Islet of Langerhans (tissue), 1 donor: Measurements from ENCODE around the gene ATF7.
A peak's percentile ranks its signal among the peaks of the same experiment; 100 is the strongest.
"Not testable (repeated sequence)": the region's sequence is repeated elsewhere in the genome, so short reads cannot be mapped to it uniquely, and the experiment has no call there.

Source experiments
- FAIRE-seq: peaks from one replicate; lab custom pipeline; 2011; peaks lifted over from hg19 to GRCh38; lab: Jason Lieb, UNC

Gene ATF7

DNA sequence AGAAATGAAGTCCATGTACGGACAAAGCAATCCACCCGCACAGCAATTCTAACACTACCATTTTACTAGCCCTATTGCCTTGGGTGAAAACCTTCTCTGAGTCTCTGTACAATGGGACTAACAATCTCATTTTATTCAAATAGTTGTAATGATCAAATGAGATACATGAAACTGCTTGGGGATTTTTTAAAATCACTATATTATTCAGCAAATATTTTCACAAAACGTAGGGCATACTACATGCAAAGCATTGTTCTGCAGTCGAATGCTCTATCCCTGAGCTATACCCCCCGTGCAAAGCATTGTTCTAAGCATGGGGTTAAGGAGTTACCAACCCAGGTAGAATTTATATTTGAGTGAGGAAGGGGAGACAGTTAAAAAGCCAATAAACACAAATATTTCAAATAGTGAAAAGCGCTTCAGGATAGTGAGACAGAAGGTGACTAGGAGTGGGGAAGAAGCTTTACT is 554 bp upstream of the ATF7 start:
- no peak for FAIRE-seq

DNA sequence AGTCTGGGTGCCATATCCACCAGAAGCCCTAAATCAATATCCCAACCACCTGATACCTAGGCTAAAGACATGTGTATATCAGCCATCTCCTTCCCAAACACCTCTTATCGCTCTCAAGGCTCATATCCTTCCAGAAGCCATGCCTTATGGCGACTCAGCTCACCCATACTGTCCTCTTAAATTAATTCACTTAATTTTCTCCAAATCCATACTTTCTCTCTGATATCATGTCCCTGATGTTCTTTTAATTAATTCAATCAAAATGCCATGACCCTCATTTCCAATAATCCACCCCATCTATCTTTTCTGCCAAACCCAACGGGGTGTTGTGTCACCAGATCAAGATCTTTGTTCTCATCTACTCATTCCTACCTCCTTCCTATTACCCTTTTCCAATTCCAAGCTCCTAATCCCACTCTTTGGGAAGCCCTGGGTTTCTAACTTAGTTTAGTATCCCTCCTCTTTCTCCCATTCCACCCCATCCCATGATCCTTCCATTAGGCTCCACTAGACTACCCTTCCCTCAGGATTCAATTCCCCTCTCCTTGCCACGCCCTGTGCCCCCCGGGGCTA is 723 bp downstream of the ATF7 start:
- FAIRE-seq: no peak

DNA sequence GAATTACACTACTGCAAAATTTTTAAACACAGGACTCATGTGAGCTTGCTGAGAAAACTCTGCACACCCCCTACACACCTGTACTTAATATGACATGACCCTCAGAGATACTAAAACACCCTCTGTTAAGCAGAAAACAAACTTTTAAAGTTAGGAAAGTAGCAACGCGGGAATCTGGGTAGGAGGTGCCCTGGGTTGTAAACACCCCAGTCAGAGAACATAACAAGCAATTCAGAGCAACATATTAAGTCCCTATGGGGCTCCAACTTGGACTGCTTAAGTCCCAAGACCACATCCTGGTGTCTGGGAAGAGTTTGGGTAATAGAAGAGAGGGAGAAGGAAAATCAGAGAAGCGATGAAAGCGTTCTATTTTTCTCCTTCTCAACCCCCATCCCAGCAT is 1.2 kb downstream of the ATF7 start:
- no peak for FAIRE-seq

DNA sequence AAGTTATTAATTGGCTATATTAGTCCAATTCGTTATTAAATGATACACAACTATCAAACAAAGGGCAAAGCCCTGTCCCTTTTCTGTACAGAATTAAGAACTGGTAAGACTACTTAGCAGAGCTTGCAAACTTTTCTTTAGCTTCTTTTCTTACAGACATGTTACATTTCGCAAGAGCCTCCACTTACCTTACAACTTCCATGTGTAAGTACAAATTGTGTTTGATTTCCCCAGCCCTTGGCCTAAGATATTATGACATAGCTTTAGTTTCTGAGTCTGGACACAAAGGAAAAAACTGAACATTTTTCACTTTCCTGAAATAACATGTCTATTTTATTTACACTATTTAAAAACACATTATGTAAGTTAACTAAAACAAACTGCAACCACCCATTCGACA is 1.7 kb downstream of the ATF7 start:
- no peak for FAIRE-seq

DNA sequence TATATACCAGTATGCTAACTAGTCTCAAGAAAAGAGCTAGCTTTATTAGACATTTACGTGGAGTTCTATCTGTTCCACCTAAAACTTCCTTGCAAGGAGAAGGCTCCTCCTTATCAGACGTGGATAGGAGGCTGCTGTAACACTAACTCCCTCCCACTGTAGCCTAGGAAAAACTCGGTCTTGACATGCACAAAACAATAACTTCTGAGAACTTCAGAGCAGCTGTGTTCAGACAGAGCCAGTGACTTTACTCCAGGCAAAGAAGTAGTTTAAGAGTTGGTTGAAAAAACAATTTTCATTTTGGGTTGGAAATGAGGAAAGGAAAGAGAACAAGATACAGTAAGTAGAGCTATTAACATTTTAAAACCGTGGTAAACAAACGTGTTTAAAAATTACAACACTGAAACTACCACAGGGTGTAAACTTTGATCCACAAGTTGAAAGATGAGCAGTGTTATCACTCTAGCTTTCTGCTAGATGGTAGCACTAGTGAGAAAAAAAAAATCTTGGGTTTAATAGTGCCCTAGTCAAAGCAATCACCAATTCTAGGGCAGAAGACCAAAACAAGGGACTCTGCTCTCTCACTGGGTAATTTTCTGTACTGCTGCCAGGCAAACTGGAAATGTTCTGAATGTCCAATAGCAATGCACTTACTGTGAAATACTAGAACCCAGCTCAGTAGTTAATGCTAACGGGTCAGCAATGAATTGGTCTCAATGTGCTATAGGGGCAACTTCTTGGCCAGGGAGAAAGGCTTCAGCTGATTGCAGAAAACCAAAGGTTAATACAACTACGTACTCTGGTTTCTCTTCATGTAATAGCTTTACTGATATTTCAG is 2.4 kb downstream of the ATF7 start:
- FAIRE-seq: no peak

DNA sequence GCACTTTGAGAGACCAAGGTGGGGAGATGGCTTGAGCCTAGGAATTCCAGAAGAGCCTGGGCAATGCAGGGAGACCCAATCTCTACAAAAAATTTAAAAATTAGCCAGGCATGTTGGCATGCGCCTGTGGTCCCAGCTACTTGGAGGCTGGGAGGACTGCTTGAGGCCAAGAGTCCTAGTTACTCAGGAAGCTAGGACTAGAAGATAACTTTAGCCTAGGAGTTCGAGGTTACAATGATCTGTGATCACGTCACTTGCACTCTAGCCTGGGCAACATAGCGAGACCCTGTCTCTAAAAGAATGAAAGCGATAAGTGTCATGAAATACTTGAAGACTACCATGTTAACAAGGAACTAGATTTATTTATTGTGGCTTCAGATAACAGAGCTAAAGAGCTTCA is 3.5 kb downstream of the ATF7 start:
- no peak for FAIRE-seq

DNA sequence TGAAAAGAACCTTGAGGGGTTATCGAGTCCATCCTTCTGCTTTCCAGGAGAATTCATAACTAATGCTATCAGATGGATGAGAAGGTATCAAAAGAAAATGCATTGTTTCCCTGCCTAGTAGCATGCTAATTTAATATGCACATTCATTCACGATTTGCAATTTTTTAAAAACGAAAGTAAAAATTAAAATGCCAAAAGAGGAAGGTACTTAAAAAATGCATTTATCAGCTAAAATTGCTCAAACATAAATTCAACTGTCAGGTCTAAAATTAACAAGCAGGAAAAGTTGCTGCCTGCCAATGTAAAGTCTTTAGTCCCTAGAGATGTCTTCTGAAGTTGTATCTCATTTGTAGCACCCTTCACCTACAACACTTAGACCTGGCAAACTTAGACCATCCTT is 7.9 kb downstream of the ATF7 start:
- FAIRE-seq: no peak

DNA sequence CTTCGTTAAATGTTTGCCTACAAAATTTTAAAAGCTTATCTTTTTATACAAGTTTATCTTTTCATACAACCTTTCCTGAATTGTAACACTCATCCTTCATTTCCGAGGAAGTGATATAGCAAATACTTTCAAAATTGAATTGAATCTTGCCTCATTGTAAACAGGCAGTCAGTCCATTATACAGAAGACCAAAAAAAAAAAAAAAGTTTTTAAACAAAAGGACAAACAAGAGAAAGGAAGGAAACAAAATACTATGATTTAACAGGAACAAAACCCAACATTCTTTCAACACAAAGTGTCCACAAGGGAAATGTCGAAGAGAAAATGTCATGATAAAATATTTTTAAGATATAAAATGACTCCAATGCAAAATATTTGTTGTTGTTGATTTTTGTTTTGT is 8.5 kb downstream of the ATF7 start:
- no peak for FAIRE-seq

DNA sequence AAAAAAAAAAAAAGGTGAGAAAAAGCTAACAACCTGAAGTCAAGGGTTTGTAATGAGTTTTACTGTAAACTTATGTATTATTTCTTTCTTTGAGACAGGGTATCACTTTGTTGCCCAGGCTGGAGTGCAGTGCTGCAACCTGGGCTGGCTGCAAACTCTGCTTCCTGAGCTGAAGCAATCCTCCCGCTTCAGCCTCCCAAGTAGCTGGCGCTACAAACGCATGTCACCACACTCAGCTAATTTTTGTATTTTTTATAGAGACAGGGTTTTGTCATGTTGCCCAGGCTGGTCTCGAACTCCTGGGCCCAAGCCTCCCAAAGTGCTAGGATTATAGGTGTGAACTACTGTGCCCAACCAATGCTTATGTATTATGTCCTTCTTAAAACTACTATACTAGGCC is 9.2 kb downstream of the ATF7 start:
- FAIRE-seq: no peak

DNA sequence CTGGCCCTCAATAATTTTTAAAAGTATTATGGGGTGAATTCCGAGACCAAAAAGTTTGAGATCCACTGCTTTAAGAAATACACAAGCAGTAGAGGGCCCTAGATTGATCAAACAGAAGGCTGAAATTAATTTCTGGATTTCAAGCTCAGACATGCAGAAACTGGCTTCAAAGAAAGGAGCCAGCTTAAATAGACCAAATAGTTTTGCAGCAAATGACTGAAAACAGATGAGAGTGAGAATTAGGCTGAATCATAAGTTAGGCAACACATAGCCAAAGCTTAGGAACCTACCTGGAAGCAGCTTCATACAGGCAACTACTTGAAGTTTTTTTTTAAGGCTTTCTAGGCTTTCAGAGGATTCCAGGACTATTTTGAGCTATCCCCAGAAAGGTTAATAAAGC is 12.4 kb downstream of the ATF7 start:
- FAIRE-seq: no peak

DNA sequence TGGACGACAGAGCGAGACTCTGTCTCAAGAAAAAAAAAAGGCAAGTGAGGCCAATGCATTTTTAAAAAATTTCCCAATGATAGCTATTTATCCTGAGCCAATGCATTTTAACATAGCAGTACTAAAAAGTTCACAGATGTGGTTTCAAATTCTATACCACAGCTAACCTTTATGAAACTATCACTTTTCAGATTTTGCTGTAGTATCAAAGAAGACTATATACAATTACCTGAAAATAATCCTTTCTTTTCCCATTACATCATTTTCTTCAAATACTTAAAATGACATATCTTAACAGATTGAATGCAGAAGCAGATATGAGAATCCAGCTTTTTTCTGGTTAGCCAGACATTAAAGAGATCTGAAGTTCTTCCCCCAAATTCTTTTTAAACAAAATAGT is 13.2 kb downstream of the ATF7 start:
- FAIRE-seq: no peak

DNA sequence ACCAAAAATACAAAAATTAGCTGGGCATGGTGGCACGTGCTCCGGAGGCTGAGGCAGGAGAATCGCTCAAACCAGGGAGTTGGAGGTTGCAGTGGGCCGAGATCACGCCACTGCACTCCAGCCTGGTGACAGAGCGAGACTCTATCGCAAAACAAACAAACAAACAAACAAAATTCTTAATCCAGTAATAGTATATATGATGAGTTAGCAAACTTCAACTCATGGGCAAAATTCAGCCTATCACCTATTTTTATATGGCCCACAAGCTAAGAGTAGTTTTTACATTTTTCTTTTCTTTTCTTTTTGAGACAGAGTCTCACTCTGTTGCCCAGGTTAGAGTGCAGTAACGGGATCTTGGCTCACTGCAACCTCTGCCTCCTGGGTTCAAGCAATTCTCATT is 14.9 kb downstream of the ATF7 start:
- FAIRE-seq: no peak

DNA sequence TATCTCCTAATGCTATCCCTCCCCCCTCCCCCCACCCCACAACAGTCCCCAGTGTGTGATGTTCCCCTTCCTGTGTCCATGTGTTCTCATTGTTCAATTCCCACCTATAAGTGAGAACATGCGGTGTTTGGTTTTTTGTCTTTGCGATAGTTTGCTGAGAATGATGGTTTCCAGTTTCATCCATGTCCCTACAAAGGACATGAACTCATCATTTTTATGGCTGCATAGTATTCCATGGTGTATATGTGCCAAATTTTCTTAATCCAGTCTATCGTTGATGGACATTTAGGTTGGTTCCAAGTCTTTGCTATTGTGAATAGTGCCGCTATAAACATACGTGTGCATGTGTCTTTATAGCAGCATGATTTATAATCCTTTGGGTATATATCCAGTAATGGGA is 19.5 kb downstream of the ATF7 start:
- FAIRE-seq: not testable (repeated sequence)

DNA sequence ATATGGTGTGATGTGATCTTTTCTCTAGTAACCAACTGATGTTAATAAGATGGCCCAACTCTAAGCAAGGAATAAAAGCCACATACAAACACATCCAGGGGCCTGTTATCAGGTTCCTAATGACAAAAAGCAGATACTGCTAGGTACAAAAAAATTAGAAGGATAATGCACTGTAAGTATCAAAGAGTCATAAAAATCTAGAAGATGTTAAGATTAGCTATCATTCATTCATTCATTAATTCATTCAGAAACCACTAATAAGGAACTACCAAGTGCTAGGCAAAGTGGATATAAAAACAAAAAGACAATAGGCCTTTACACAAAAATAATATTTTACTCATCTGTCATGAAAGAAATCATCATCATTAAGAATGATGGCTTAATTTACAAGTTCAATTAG is 21.6 kb downstream of the ATF7 start:
- FAIRE-seq: no peak

DNA sequence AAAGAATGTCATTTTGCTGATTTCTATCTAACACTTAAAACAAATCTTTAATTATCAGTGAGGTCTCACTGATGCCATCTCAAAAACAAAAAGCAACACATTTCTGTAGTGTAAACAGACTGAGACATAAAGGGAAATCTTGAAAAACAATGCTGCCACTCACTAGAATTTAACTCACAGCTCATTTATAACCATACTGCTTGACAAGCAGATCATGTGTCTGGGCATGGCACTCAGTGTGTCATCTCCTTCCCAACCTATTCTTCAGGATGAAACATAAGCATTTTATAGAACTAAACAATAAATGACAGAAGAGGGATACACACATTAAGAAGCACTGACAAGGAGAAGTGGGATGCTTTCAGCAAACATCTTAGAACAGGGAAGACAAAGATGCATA is 22.4 kb downstream of the ATF7 start:
- FAIRE-seq: peak; percentile 33

DNA sequence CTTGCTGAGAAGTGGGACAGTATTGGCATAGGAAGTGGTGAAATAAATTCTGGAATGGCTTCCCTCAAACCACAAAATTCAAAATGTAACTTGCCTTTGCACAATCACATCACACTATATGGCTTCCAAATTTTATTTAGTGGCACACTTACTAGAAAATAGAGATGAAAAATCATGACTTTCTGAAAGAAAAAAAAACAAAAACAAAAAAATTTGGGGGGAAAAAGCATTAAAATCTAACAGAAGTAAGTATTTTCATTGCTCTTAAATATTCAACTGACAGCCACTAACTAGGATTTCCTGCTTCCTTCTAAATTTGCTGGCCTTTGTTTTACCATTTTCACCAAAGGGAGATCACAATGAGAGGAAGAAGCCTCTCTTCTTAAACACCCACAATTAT is 23.0 kb downstream of the ATF7 start:
- no peak for FAIRE-seq

DNA sequence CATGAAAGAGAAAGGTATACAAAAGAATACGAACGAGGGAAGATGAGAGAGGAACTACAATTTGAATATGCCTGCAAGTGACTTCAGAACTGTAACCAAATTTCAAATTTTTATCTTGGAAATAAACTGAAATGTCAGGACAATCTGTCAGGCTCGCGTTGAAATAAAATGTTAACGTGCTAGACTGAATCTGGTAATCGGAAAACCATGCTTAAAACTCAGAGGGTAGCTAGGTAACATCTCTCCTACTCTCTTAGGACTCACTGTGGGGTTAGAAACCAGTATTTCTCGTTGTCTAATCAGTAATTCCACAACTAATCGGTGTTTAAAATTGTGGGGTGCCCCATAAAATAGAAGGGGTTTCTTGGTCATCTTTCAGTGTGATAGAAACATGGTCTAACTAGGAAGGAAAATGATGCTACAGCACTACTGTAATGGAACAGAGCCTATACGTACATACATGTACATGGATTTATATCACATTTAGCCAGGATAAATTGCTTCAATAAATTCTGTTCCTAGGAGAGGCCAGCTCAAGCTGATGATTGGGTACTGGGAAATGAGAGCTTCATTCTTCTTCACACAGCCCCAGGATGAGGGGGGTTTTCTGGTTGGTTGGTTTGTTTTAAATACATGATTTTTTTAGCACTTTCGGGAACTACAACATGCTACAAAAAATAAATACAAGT is 23.9 kb downstream of the ATF7 start:
- FAIRE-seq: no peak

DNA sequence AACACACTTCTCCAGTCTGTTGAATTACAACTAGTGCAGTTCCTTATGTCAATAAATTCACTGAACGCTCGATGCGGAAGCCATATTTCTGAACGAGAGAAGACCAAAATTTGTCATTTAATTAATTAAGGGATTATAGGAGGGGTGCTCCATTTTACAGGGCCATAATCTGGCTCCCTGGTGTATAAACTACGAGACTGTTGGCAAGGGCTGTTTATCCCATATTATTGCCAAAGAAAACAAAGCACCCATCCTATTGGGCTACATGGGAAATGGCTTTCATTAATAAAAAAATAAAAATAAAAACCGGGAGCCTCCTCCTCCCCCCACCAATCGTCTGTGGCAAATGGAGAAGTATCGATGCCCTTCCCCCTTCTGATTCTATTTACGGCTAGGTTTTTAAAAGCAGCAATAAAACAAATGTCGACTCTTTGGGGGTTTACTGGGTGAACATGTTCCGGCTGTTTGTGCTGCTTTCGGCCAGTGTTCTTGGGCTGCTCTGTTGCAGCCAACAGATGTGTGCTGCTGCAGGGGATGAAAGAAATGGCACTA is 24.8 kb downstream of the ATF7 start:
- peak; percentile 82 for FAIRE-seq

DNA sequence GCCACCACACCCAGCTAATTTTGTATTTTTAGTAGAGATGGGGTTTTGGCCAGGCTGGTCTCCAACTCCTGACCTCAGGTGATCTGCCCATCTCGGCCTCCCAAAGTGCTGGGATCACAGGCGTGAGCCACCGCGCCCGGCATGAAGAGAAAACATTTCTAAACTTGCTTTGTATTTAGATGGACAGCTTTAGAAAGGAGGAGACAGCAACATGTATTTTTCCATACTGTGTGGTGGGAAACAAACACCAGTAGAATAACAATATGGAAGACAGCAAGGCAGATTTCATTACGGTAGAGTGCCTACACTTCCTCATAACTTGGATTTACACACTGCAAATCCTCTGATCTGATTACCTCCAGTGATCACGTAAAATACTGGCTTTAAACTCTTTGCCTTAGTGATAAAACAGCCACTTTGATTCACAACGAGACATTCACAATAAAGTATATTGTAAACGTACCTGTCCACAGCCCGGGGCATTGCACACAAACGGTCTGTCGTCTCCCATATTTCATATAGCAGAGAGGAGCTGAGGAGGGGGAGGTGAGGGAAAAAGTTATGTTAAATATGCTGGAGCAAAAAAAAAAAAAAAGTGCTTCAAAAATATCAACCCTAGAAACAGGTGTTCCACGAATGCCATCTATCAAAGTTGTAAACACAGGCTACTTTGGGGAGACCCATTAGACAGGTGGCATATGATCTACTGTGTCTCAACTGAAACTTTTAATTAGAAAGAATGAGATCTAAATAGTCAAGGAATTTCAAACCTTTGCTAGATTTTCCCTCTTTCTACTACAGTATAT is 25.5 kb downstream of the ATF7 start:
- no peak for FAIRE-seq

DNA sequence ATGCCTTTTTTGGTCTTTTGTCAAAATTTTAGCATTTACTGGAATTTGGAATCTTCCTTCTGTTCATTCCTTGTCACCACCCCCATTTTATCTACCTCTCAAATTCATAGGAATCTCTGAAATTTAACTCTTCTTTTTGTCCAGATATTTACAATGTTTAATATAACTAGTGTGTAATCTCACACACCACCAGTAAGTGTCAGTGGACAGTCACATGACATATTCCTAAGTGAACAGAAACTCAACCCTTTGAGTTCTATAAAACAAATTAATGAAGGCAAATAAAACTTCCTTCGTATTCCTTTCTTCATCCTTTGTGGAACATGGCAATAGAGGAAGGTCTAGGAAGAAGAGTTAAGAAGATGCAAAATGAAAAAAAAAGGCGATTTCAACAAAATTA is 26.6 kb downstream of the ATF7 start:
- FAIRE-seq: peak; percentile 38

DNA sequence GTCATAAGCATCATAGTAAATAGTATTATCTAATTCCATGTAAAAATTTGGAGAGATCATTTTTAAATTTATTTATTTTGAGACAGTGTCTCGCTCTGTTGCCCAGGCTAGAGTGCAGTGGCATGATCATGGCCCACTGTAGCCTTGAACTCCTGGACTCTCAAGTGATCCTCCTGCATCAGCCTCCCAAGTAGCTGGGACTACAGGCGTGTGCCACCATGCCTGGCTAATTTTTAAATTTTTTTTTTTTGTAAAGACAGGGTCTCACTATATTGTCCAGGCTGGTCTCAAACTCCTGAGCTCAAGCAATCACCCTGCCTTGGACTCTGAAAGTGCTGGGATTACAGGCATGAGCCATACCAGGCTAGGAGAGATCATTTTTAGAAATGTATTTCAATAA is 27.2 kb downstream of the ATF7 start:
- FAIRE-seq: not testable (repeated sequence)

DNA sequence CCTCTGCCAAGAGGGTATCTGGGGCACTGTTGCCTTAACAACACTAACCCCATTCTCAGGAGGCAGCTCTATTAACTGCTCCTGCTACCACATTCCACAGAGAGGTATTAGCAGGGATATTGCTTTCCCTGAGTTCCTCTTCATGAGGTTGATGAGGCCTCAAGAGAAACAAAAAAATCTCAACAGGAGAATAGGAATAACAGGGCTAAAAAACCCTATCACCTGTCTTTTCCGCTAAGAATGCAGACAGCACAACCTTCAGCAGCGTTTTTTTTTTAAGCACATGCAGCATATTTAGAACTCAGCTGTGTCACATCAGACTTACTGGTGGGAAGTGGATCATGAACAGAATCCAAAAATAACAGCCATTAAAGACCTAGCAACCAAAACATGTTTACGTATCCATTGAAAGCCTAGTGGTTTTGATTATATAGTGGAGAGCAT is 29.2 kb downstream of the ATF7 start:
- FAIRE-seq: peak; percentile 27
